DMS53 (cell line): ENCODE data around the gene FANCI.

Experiments
- DNase-seq: peaks from one replicate; lab custom pipeline; 2025; lab: John Stamatoyannopoulos, UW

FANCI gene

DNA sequence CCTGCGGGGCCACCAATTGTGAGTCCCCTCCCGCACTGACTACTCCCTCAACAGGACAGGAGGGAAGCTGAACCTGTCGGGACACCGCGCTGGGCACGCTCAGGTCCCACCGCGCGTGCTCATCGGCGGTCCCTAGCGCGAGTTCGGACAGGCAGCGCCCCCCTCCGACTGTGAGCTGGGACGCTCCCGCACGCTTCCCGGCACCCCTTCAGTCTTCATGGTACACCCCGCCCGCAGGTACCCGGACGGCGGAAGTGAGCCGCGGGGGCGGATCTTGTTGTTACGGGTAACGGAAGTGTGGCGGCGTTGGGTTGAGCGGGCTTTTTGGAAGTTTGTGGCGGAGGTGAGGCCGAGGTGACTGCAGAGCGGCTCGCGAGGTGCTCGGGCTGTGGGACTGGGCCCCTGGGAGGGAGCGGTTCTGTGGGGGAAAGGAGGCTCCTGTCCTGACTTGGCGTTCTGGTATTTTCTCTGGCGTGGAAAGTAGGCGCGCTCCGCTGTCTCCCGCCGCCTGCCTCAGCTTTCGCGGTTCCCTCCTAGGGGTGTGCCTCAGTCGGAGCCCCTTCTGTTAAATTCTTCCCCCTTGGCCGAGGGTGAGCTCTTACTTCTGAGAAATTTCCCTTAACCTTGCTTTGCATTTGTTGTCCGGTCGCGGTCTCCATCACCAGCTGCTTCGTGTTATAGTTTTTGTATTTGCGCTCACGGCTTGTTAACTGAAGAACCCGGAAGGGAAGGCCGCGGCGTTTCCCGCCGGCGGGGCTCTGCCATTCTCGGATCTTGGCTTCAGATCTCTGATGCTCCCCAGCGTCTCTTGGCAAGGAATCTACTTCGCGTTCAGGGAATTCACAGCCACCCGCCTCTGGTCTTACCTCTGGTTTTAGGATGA is at the start of gene FANCI:
TSS of gene FANCI (plus strand) at position 289 of the 883 bp plus-strand sequence. CDS start 3,669 bp downstream, outside the sequence.
- DNase-seq = peak; percentile 97

- DNase-seq = no peak
Observed at GRCh38 chr15:89194608-89195007, 49.2 kb upstream of the FANCI start.

DNA sequence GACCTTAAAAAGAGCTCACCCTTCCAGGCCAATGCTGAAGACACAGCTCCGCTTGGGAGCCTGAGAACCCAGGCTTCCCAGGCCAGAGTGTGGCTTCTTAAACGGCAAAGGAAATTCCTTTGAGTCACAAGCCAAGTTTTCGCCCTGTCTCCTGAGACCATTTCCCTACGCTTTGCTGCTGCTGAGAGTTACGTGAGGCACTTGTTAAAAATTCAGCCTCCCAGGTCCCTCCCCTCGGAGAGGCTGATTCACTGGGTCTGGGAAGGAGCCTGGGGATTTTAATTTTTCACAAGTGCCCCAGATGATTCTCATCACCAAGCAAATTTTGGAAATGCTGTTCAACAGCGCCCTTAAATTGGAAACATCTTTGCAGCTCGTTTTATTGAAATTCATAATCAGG is 47.9 kb upstream of the FANCI start:
- no peak for DNase-seq

GRCh38 chr15:89196241-89196640 is 47.5 kb upstream of the FANCI start:
- DNase-seq = no peak

GRCh38 chr15:89196994-89197393 is 46.8 kb upstream of the FANCI start:
- DNase-seq = peak; percentile 23

- no peak for DNase-seq
Observed at GRCh38 chr15:89197503-89197971, 46.2 kb upstream of the FANCI start.

- no peak for DNase-seq
Observed at GRCh38 chr15:89198196-89198595, 45.6 kb upstream of the FANCI start.

- DNase-seq = no peak
Observed at GRCh38 chr15:89198934-89199333, 44.8 kb upstream of the FANCI start.

DNA sequence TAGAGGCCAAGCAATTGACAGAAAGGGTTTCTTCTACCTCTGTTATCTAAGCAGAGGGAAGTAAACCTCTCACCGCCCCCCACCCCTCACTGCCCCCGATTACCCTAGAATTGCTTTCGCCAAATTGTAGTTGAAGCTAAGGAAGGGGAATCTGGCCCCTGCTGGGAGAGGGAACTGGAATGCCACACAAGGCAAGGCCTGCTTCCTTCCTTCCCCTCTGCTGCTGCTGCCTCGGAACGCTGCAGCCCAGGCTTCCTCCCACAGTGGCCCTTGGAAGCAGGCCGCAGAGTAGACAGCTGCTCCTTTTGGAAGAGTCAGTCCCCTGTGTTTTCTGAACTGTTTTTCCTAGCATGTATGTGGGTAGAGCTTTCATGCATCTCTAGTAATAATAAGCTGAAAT is 44.0 kb upstream of the FANCI start:
- DNase-seq = no peak

- no peak for DNase-seq
Observed at GRCh38 chr15:89200182-89200581, 43.6 kb upstream of the FANCI start.

DNA sequence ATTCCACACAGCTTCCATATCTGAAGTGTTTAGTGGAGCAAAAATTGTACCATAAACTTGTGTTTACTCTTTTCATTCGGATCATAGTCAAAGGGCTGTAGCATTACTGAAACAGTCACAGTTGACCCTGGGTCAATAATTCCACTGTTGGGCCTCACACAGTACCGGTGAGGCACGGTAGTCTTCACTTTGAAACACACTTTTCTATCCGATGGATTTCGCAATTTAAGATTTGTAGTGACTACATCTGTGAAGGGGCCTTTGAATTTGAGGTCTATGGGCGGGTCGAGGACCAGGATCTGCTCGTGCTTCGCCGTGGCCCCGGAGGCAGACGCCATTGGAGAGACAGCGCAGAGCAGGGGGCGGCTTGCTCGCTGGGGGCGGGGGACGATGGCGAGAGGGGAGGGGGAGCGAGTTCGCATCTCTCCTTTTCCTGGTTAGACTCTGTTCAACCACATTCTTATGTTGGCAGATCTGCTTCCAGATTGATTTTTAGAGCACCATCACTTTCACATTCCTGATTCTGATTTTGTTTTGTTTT is 42.2 kb upstream of the FANCI start:
- DNase-seq = no peak

GRCh38 chr15:89203705-89204273 is 40.0 kb upstream of the FANCI start:
- peak; percentile 34 for DNase-seq

DNA sequence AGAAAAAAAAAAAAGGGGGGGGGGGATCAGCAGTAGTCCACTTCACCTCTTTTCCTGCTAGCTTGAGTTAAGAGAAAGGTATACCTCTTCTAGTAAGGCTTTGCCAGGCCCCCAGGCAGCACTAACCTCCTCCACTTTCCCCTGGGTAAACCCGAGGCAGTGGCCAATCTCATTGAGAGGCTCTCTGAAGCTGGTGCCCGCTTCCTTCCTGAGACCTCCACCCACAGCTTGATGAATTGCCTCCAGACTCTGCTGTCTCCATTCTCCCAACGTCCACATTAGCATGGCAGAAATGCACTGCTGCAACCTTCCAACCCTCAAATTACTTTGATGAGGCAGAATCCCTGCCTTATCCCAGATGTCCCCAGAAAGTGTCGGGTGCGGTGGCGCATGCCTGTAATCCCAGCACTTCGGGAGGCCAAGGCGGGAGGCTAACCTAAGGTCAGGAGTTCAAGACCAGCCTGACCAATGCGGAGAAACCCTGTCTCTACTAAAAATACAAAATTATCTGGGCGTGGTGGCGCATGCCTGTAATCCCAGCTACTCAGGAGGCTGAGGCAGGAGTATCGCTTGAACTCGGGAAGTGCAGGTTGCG is 37.7 kb upstream of the FANCI start:
- no peak for DNase-seq

DNA sequence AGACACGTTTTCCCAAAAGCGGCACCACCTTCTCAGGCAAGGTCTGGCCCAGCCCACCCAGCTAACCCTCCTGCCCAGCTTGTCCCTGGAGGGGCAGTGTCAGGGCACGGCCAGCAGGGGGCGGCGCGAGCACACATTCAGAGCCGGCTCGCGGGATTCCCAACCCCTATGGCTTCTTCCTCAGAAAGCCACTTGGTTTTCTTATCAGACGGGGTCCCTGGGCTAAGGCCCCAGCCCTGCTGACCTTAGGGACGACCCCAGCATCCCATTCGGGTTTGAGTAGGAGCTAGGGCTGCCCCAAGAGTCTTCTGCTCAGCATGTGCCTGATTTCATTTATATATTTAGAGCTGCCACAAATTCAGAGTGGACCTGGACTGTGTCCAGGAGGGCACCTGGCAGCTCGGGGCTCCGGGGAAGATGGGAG is 36.9 kb upstream of the FANCI start:
- DNase-seq = peak; percentile 80

DNA sequence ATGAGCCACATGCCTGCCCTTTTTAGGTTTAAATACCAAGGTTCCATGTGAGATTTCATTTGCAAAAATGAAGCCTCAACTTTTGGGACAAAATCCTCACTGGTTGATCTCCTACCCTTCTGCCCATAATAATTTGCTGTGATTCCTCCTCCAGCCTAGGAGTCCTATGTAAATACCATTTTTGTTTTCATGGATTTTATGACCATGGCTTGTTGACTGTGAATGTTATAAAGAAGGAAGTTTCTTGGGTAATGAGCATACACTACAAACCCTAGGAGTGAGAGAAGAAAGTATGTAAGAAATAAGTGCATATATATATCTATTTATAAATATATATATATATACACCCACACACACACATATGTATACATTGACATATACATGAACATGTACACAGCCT is 35.5 kb upstream of the FANCI start:
- no peak for DNase-seq

GRCh38 chr15:89209057-89209456 is 34.7 kb upstream of the FANCI start:
- no peak for DNase-seq

GRCh38 chr15:89211678-89212170 is 32.1 kb upstream of the FANCI start:
- DNase-seq = no peak

DNA sequence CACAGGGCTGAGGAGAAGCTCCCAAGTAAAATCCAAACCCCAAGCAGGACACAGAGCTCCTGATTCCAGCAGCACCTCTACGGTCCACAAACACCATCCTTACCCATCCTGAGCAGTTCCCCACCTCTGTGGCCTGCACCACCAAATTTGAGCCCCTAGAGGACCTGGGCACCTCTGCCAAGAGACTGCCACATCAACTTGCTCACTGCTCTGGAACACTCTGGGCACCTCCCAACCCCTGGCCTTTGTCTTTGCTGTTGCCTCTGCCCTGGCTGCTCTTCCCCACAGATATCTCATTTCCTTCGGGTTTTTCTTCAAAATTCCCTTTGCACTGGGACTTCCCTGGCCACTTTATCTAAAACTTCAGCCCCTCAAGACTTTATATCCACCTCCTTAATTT is 28.2 kb upstream of the FANCI start:
- no peak for DNase-seq

DNA sequence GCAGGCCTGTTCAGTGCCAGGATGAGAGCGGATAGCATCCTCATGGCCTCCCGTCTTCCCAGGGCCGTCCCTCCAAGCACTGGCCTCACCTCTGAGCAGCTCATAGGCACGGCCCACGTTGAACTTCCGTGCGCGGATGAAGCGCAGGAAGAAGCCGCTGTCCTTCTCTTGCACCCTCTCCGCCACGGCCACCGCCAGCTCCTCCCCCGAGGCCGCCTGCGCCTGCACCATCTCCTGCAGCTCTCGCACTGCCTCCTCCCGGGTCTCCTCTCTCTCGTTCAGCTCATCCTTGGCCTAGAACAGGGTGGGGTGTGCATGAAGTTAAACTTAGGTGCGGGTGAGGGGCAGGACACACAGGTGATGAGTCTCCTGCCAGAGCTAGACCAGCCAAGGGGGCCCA is 26.7 kb upstream of the FANCI start:
- no peak for DNase-seq

GRCh38 chr15:89217686-89218376 is 25.9 kb upstream of the FANCI start:
- no peak for DNase-seq

DNA sequence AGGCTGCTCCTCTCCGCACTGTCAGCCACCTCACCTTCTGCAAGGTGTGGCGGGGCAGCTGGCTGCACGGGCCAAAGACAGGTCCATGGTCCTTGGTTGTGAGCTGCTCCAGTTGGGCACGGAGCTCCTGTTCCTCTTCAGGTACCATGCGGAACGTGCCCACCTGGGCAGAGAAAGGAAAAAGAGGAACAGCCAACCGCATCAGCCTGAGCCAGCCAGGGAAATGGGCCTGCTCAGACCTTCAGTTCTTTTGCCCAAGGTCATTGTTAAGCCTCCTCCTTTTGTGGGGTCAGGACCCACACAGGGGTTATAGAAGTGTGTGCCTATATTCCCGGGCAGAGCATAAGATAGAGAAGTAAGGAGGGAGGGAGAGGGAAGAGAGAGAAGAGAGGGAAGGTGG is 25.2 kb upstream of the FANCI start:
- DNase-seq = no peak

DNA sequence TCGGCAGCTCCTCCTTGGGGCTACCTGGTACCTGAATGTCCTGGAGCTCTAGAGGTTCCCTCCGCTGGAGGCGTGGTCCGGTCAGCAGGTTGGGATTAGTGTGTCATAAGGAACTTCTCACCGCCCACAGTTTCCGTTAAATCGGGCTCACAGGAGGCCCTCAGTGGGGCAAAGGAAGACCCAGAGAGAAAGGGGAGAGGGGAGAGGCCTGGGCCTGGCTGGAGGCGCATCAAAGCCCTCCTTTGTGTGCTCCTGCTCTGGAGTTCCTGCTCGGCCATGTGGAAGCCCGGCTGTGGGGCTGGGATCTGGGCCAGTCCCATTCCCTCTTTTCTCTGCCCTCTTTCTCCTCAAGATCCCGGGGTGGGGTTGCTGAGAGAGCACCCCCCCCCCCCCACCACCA is 22.2 kb upstream of the FANCI start, which contains the start of gene RLBP1:
TSS of gene RLBP1 (minus strand) at position 37 of the 400 bp plus-strand sequence. CDS start 2,604 bp downstream, outside the sequence.
- no peak for DNase-seq
